Activated T-cell treated with anti-CD3 and anti-CD28 coated beads, Interleukin-2, amount 50 U/mL, for 24 hours (primary cell): ENCODE results near the gene PSMA5.
"Not testable (repeated sequence)": the region's sequence is repeated elsewhere in the genome, so short reads cannot be mapped to it uniquely, and the experiment has no call there.

Experiments
- DNase-seq: peaks from one replicate; pipeline ENCODE4 v3.0.0-alpha.2; 2020
- H3K27ac Mint-ChIP-seq: 2 replicates; pipeline ENCODE4 v1.8.0; 2020; ENCODE audit warnings: mild to moderate bottlenecking, mixed read lengths
- H3K27me3 Mint-ChIP-seq: 2 replicates; pipeline ENCODE4 v1.8.0; 2020; ENCODE audit warnings: mixed read lengths
- H3K36me3 Mint-ChIP-seq: 2 replicates; pipeline ENCODE4 v1.8.0; 2020; ENCODE audit warnings: low read depth, mixed read lengths
- H3K4me1 Mint-ChIP-seq: 2 replicates; pipeline ENCODE4 v1.8.0; 2020; ENCODE audit warnings: low read depth, mixed read lengths
- H3K4me3 Mint-ChIP-seq: 2 replicates; pipeline ENCODE4 v1.8.0; 2020; ENCODE audit warnings: mild to moderate bottlenecking, moderate library complexity, mixed read lengths
- H3K9me3 Mint-ChIP-seq: 2 replicates; pipeline ENCODE4 v1.8.0; 2020; ENCODE audit warnings: mixed read lengths

The PSMA5 gene

GRCh38 chr1:109399326-109399957 is 26.8 kb downstream of the PSMA5 start:
- DNase-seq, result no peak
- no peaks in the 10 kb centered on the region for H3K9me3 Mint-ChIP-seq
- no peak overlapping the region for H3K27ac Mint-ChIP-seq
- H3K4me1 Mint-ChIP-seq, result peaks cover 17% of the 10 kb centered on the region
- H3K27me3 Mint-ChIP-seq, result peaks cover 36% of the 10 kb centered on the region
- H3K4me3 Mint-ChIP-seq, result no peak overlapping the region
- H3K36me3 Mint-ChIP-seq, result peaks cover 35% of the 10 kb centered on the region

GRCh38 chr1:109398343-109399225 is 27.7 kb downstream of the PSMA5 start:
- Mint-ChIP-seq H3K36me3 (peaks cover 27% of the 10 kb centered on the region), H3K4me3 (peak overlapping the region; percentile 74), H3K4me1 (peaks cover 17% of the 10 kb centered on the region), H3K27ac (no peak overlapping the region), H3K27me3 (peaks cover 42% of the 10 kb centered on the region), H3K9me3 (no peaks in the 10 kb centered on the region)
- DNase-seq, result no peak

DNA sequence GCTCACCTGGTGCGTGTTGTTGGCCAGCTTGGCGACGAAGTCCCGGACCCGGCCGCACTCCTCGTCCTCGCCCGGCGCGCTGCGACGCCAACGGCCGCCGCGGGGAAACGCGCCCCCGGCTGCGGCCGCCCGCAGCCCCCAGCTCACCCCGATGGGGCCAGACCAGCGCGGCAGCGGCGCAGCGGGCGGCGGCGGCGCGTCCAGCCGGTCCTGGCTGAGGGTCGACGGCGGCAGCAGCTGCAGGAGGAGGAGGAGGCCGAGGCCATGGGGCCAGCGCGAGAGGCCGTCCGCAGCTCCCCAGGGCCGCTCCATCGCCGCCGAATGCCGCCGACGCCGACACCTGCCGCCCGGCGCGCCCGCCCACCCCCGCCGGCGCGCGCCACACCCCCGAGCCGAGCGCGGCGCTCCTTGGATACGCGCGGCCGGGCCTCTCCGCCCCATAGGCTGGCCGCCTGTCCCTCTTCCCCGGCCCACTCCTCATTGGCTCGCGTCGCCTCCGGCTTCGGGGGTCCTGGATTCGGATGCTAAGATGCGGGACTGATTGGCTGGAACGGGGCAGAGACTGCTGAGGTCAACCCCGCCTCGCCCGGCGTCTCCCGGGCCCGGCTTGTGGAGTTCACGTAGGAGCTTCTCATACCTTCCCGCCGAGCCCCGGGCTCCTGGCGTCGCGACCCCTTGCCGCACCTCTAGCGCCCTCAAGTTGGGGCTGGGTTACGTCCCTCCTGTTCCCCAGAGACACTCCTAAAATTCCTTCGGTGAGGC is 28.5 kb downstream of the PSMA5 start, which contains the start of gene SORT1:
Gene SORT1, minus strand, starts transcription at position 338 of the 762 bp plus-strand sequence. Its CDS starts 26 bp downstream, at position 312.
- Mint-ChIP-seq H3K27ac (no peak within 1 kb of the TSS), H3K4me3 (peak within 1 kb of the TSS; percentile 75), H3K36me3 (peaks cover 22% of the 10 kb centered on the region), H3K27me3 (peaks cover 49% of the 10 kb centered on the region), H3K9me3 (no peaks in the 10 kb centered on the region), H3K4me1 (peaks cover 17% of the 10 kb centered on the region)
- DNase-seq, result peak; percentile 78

GRCh38 chr1:109396871-109397580 is 29.2 kb downstream of the PSMA5 start:
- Mint-ChIP-seq H3K4me1 (peaks cover 17% of the 10 kb centered on the region), H3K36me3 (peaks cover 15% of the 10 kb centered on the region), H3K9me3 (no peaks in the 10 kb centered on the region), H3K27me3 (peaks cover 56% of the 10 kb centered on the region), H3K4me3 (peak overlapping the region; percentile 75), H3K27ac (no peak overlapping the region)
- no peak for DNase-seq

GRCh38 chr1:109396513-109396839 is 29.8 kb downstream of the PSMA5 start:
- H3K27me3 Mint-ChIP-seq, result peaks cover 60% of the 10 kb centered on the region

GRCh38 chr1:109395602-109396512 is 30.4 kb downstream of the PSMA5 start:
- DNase-seq, result no peak
- Mint-ChIP-seq H3K36me3 (peaks cover 4% of the 10 kb centered on the region), H3K4me1 (peaks cover 21% of the 10 kb centered on the region), H3K9me3 (no peaks in the 10 kb centered on the region), H3K27me3 (peaks cover 62% of the 10 kb centered on the region), H3K27ac (no peak overlapping the region), H3K4me3 (no peak overlapping the region)

More at GRCh38 chr1:109396513-109396839, 29.8 kb downstream of the PSMA5 start:
- H3K4me1 Mint-ChIP-seq, result peaks cover 19% of the 10 kb centered on the region
- DNase-seq, result no peak
- H3K27ac Mint-ChIP-seq, result no peak overlapping the region
- peaks cover 11% of the 10 kb centered on the region for H3K36me3 Mint-ChIP-seq
- H3K4me3 Mint-ChIP-seq, result peak overlapping the region; percentile 75
- no peaks in the 10 kb centered on the region for H3K9me3 Mint-ChIP-seq

DNA sequence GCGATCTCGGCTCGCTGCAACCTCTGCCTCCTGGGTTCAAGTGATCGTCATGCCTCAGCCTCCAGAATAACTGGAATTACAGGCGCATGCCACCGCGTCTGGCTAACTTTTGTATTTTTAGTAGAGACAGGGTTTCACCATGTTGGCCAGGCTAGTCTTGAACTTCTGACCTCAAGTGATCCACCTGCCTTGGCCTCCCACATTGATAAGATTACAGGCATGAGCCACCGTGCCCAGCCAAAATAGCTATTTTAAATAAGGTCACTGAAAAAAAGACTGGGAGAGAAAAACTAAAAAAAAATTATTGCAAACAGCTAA is 31.0 kb downstream of the PSMA5 start:
- DNase-seq, H3K27ac Mint-ChIP-seq, H3K4me3 Mint-ChIP-seq, H3K9me3 Mint-ChIP-seq, H3K36me3 Mint-ChIP-seq: not testable (repeated sequence)
- Mint-ChIP-seq H3K27me3 (peaks cover 62% of the 10 kb centered on the region), H3K4me1 (peaks cover 21% of the 10 kb centered on the region)

DNA sequence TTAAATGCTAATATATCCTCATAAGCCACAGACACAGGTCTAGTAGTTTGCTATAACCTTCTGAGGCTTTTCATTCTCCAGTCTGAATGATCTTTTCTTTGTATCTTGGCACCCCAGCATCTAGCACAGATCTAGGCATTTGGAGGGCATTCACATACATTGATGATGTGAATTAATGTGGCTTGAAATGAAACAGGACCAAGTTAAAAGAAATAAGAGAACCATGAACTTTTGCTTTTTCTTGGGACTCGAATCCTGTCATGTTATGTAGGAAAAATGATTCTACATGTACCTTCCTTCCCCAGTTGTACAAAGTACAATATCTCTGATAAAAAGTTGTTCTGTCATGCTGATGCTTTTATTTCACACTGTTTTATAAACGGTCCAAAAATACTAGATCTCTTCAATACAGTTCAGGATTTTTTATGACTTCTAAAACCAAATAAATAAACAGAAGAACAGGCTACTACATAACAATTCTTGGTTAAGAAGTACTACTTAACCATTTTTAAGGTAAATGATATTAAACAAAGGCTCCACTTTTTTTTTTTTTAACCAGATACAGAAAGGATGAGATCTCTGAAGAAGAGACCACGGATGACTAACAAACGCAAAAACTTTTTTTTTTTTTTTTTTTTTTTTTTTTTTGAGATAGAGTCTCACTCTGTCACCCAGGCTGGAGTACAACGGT is 31.5 kb downstream of the PSMA5 start:
- Mint-ChIP-seq H3K4me1 (peaks cover 24% of the 10 kb centered on the region), H3K9me3 (no peaks in the 10 kb centered on the region), H3K27me3 (peaks cover 66% of the 10 kb centered on the region), H3K36me3 (peaks cover 3% of the 10 kb centered on the region), H3K27ac (no peak overlapping the region), H3K4me3 (no peak overlapping the region)
- DNase-seq, result no peak

GRCh38 chr1:109393617-109394233 is 32.5 kb downstream of the PSMA5 start:
- H3K9me3 Mint-ChIP-seq, result no peaks in the 10 kb centered on the region
- no peak for DNase-seq
- no peaks in the 10 kb centered on the region for H3K36me3 Mint-ChIP-seq
- H3K27me3 Mint-ChIP-seq, result peaks cover 66% of the 10 kb centered on the region
- no peak overlapping the region for H3K27ac Mint-ChIP-seq
- peaks cover 23% of the 10 kb centered on the region for H3K4me1 Mint-ChIP-seq
- no peak overlapping the region for H3K4me3 Mint-ChIP-seq

GRCh38 chr1:109392788-109393616 is 33.2 kb downstream of the PSMA5 start:
- Mint-ChIP-seq H3K27me3 (peaks cover 62% of the 10 kb centered on the region), H3K4me1 (peaks cover 15% of the 10 kb centered on the region), H3K36me3 (no peaks in the 10 kb centered on the region), H3K27ac (no peak overlapping the region), H3K4me3 (no peak overlapping the region), H3K9me3 (no peaks in the 10 kb centered on the region)
- DNase-seq, result no peak

GRCh38 chr1:109392037-109392787 is 34.0 kb downstream of the PSMA5 start:
- Mint-ChIP-seq H3K4me1 (peaks cover 14% of the 10 kb centered on the region), H3K27ac (no peak overlapping the region), H3K4me3 (no peak overlapping the region), H3K27me3 (peaks cover 62% of the 10 kb centered on the region), H3K9me3 (no peaks in the 10 kb centered on the region), H3K36me3 (no peaks in the 10 kb centered on the region)
- DNase-seq, result no peak
